Natural killer cell (primary cell): ENCODE results near the gene WHRN. TPM values are rescaled to one million over a fixed set of nuclear protein-coding genes. Genes with fewer than 3 reads are reported as not detected.
A peak's percentile ranks its signal among the peaks of the same experiment; 100 is the strongest.

Source experiments
- ATAC-seq, 3 donors: fragments of 150-1000 bp in 2 of 3; fragments of 200-7000 bp in 1 of 3; cut with Tn5 transposase; 1 replicate in 1 of 3; 2 replicates in 2 of 3; pipeline ENCODE4 v1.10.0; 2021; ENCODE audit warnings: mild to moderate bottlenecking in 2 of 3, moderate library complexity in 2 of 3
- DNase-seq, 2 donors: peaks; one replicate each; pipeline versions ENCODE4 v3.0.0 to v3.0.0-alpha.2; 2013 to 2021; ENCODE audit warnings: mixed read lengths in 1 of 2
- H3K27ac ChIP-seq: one replicate; pipeline ENCODE4 v1.5.1; 2013; ENCODE audit warnings: mild to moderate bottlenecking, low read length
- H3K27me3 ChIP-seq: one replicate; pipeline ENCODE4 v1.6.1; 2013; ENCODE audit warnings: low read length; ENCODE audit not compliant: control insufficient read depth, insufficient read depth
- H3K36me3 ChIP-seq: one replicate; pipeline ENCODE4 v1.6.1; 2013; ENCODE audit warnings: low read length; ENCODE audit not compliant: control insufficient read depth, insufficient read depth
- H3K4me1 ChIP-seq: one replicate; pipeline ENCODE4 v1.6.1; 2013; ENCODE audit warnings: low read length; ENCODE audit not compliant: control insufficient read depth, insufficient read depth
- H3K4me3 ChIP-seq: one replicate; pipeline ENCODE4 v1.5.1; 2013; ENCODE audit warnings: low read length
- H3K9me3 ChIP-seq: one replicate; pipeline ENCODE4 v1.6.1; 2013; ENCODE audit warnings: low read length; ENCODE audit not compliant: control insufficient read depth, insufficient read depth
- H3K27ac Mint-ChIP-seq, 2 donors: one replicate each; pipeline ENCODE4 v1.8.0; 2022; ENCODE audit warnings: mild to moderate bottlenecking in 2 of 2, mixed read lengths in 2 of 2, moderate library complexity in 1 of 2
- H3K27me3 Mint-ChIP-seq, 2 donors: one replicate each; pipeline ENCODE4 v1.8.0; 2022; ENCODE audit warnings: low read depth in 2 of 2, mixed read lengths in 2 of 2
- H3K36me3 Mint-ChIP-seq: one replicate; pipeline ENCODE4 v1.8.0; 2022; ENCODE audit warnings: mixed read lengths
- H3K4me1 Mint-ChIP-seq, 2 donors: one replicate each; pipeline ENCODE4 v1.8.0; 2022; ENCODE audit warnings: mixed read lengths in 2 of 2
- H3K4me3 Mint-ChIP-seq: one replicate; pipeline ENCODE4 v1.8.0; 2022; ENCODE audit warnings: mild to moderate bottlenecking, moderate library complexity, mixed read lengths
- H3K9me3 Mint-ChIP-seq, 2 donors: one replicate each; pipeline ENCODE4 v1.8.0; 2022; ENCODE audit warnings: mixed read lengths in 2 of 2
- CTCF ChIP-seq: fragments of 200-600 bp; IDR thresholded peaks from one replicate; pipeline ENCODE4 v1.8.0; 2022; ENCODE audit warnings: antibody characterized with exemption
- WGBS: methylation state at CpG from one replicate; pipeline ENCODE4 v1.1.7; 2013; ENCODE audit warnings: missing lambda C conversion rate; ENCODE audit not compliant: insufficient coverage; 5-methylcytosine and 5-hydroxymethylcytosine counted together
- intact Hi-C: fragments of 100-400 bp; cut with micrococcal nuclease; formaldehyde crosslinking; loops from one replicate; pipeline ENCODE4 v1.14.2; 2022
- total RNA-seq, 4 donors: library from RNA; stranded (reverse); fragments of 120-200 nt in 1 of 4; gene quantifications; one replicate each; pipeline versions ENCODE4 v1.2.3 to v1.2.4, GENCODE V29; 2013 to 2022

WHRN gene
- total RNA-seq, 3 donors from 2014 or later (not counting 1 experiment from before 2014, with no cell fraction given), result 29.8 to 90.6 (median 36.8) TPM

- DNase-seq (no peak), ATAC-seq (no peak)
- peak overlapping the region; percentile 97 for H3K4me3 Mint-ChIP-seq
- peaks cover 89 to 95% of the 10 kb centered on the region in 2 donors for H3K4me1 Mint-ChIP-seq
- Histone ChIP-seq H3K27me3 (no peaks in the 10 kb centered on the region), H3K4me3 (peak overlapping the region; percentile 88), H3K27ac (peak overlapping the region; percentile 100), H3K9me3 (no peaks in the 10 kb centered on the region), H3K36me3 (peaks cover 14% of the 10 kb centered on the region), H3K4me1 (peaks cover 74% of the 10 kb centered on the region)
- peaks cover 15% of the 10 kb centered on the region for H3K36me3 Mint-ChIP-seq
- no peak for TF ChIP-seq CTCF
- intact Hi-C loops, result loop anchor here (1.0 to 10.0 kb wide), 3 partner anchors 12 to 812 kb away; no protein-coding TSS in a partner anchor
- H3K9me3 Mint-ChIP-seq, result no peaks in the 10 kb centered on the region
- under 1% methylated on average over 9 of the region's 10 CpGs for WGBS
- no peaks in the 10 kb centered on the region for H3K27me3 Mint-ChIP-seq
- peak overlapping the region; percentile 79 to 98 for H3K27ac Mint-ChIP-seq
These were observed 118.8 kb downstream of the WHRN start for GRCh38 chr9:114386361-114386885.

GRCh38 chr9:114385397-114386181, 119.7 kb downstream of the WHRN start:
- H3K9me3 ChIP-seq, result no peaks in the 10 kb centered on the region
- Mint-ChIP-seq H3K27me3 (no peaks in the 10 kb centered on the region), H3K4me1 (peaks cover 88 to 94% of the 10 kb centered on the region in 2 donors), H3K9me3 (no peaks in the 10 kb centered on the region), H3K27ac (peak overlapping the region; percentile 79 to 98), H3K4me3 (peak overlapping the region; percentile 97), H3K36me3 (peaks cover 15% of the 10 kb centered on the region)
- WGBS, result 0% methylated on average over 10 of the region's 11 CpGs
- ATAC-seq, result peak; percentile 60 to 88 (median 74)
- peaks cover 77% of the 10 kb centered on the region for H3K4me1 ChIP-seq
- peak overlapping the region; percentile 88 for H3K4me3 ChIP-seq
- no peaks in the 10 kb centered on the region for H3K27me3 ChIP-seq
- peaks cover 22% of the 10 kb centered on the region for H3K36me3 ChIP-seq
- intact Hi-C loops, result loop anchor here (1.0 to 10.0 kb wide), 5 partner anchors 12 to 811 kb away; no protein-coding TSS in a partner anchor
- H3K27ac ChIP-seq, result peak overlapping the region; percentile 100
- peak; percentile 87 to 96 for DNase-seq
- TF ChIP-seq CTCF, result no peak

GRCh38 chr9:114384836-114385396, 120.4 kb downstream of the WHRN start:
- Mint-ChIP-seq H3K27me3 (no peaks in the 10 kb centered on the region), H3K27ac (peak overlapping the region; percentile 79 to 98), H3K4me3 (peak overlapping the region; percentile 97), H3K4me1 (peaks cover 86 to 91% of the 10 kb centered on the region in 2 donors), H3K9me3 (no peaks in the 10 kb centered on the region), H3K36me3 (peaks cover 15% of the 10 kb centered on the region)
- H3K36me3 ChIP-seq, result peaks cover 29% of the 10 kb centered on the region
- H3K27me3 ChIP-seq, result no peaks in the 10 kb centered on the region
- no peaks in the 10 kb centered on the region for H3K9me3 ChIP-seq
- no peak for TF ChIP-seq CTCF
- DNase-seq (no peak), ATAC-seq (no peak)
- H3K4me3 ChIP-seq, result peak overlapping the region; percentile 88
- peak overlapping the region; percentile 100 for H3K27ac ChIP-seq
- WGBS, result 15% methylated on average over 7 of the region's 7 CpGs
- peaks cover 76% of the 10 kb centered on the region for H3K4me1 ChIP-seq
- intact Hi-C loops, result loop anchor here (1.0 to 10.0 kb wide), 4 partner anchors 12 to 810 kb away; no protein-coding TSS in a partner anchor
